Right lung (tissue), 5 donors: Measurements from ENCODE around the gene SUPT4H1. TPM values are rescaled to one million over a fixed set of nuclear protein-coding genes. Genes with fewer than 3 reads are reported as not detected.

Experiments used
- DNase-seq, 2 donors: peaks; one replicate each; pipeline ENCODE4 v3.0.0-alpha.2; 2013
- polyA plus RNA-seq, 5 donors: library from polyadenylated mRNA; unstranded; fragments of 120-200 nt; gene quantifications; one replicate each; pipeline versions ENCODE4 v1.2.1 to v1.2.3, GENCODE V29; 2013; ENCODE audit warnings: inconsistent platforms in 1 of 5, low replicate concordance in 1 of 5; ENCODE audit not compliant: insufficient read length in 5 of 5, insufficient read depth in 1 of 5

The SUPT4H1 gene
- polyA plus RNA-seq, 5 donors, result 123 to 142 (median 135) TPM

- no peak for DNase-seq
These were observed 20.8 kb downstream of the SUPT4H1 start for GRCh38 chr17:58330997-58331814.

- no peak for DNase-seq
These were observed 21.4 kb downstream of the SUPT4H1 start for GRCh38 chr17:58330538-58330996.

GRCh38 chr17:58329810-58330537 is 22.0 kb downstream of the SUPT4H1 start:
- DNase-seq, result no peak

- no peak for DNase-seq
These were observed 22.8 kb downstream of the SUPT4H1 start for GRCh38 chr17:58329035-58329809.

- no peak for DNase-seq
These were observed 23.6 kb downstream of the SUPT4H1 start, which contains the start of gene TSPOAP1 for GRCh38 chr17:58328195-58329034. Gene TSPOAP1 (minus strand): TSS chr17:58328795. CDS start chr17:58327920, 875 bp downstream.

GRCh38 chr17:58327363-58328194 is 24.4 kb downstream of the SUPT4H1 start:
- no peak for DNase-seq

GRCh38 chr17:58326609-58327362 is 25.2 kb downstream of the SUPT4H1 start:
- no peak for DNase-seq

- no peak for DNase-seq
These were observed 26.0 kb downstream of the SUPT4H1 start for GRCh38 chr17:58325976-58326468.

- no peak for DNase-seq
These were observed 26.7 kb downstream of the SUPT4H1 start for GRCh38 chr17:58325289-58325726.

GRCh38 chr17:58324409-58325288 is 27.4 kb downstream of the SUPT4H1 start:
- no peak for DNase-seq

- DNase-seq, result no peak
These were observed 28.0 kb downstream of the SUPT4H1 start for GRCh38 chr17:58324056-58324408.

- DNase-seq, result no peak
These were observed 28.5 kb downstream of the SUPT4H1 start for GRCh38 chr17:58323366-58324055.

GRCh38 chr17:58322581-58323185 is 29.3 kb downstream of the SUPT4H1 start:
- DNase-seq, result no peak

- no peak for DNase-seq
These were observed 30.2 kb downstream of the SUPT4H1 start for GRCh38 chr17:58321571-58322525.

- no peak for DNase-seq
These were observed 31.3 kb downstream of the SUPT4H1 start for GRCh38 chr17:58320570-58321323.
